HG03520 (cell line): ENCODE measurements around the gene YDJC.
A peak's percentile ranks its signal among the peaks of the same experiment; 100 is the strongest.
"Not testable (repeated sequence)": the region's sequence is repeated elsewhere in the genome, so short reads cannot be mapped to it uniquely, and the experiment has no call there.

Experiments used
- ATAC-seq: cut with Tn5 transposase; IDR thresholded peaks from one replicate; pipeline ENCODE4 v1.9.1; 2021; ENCODE audit warnings: mild to moderate bottlenecking, moderate library complexity; ENCODE audit not compliant: unreplicated experiment

The YDJC gene

DNA sequence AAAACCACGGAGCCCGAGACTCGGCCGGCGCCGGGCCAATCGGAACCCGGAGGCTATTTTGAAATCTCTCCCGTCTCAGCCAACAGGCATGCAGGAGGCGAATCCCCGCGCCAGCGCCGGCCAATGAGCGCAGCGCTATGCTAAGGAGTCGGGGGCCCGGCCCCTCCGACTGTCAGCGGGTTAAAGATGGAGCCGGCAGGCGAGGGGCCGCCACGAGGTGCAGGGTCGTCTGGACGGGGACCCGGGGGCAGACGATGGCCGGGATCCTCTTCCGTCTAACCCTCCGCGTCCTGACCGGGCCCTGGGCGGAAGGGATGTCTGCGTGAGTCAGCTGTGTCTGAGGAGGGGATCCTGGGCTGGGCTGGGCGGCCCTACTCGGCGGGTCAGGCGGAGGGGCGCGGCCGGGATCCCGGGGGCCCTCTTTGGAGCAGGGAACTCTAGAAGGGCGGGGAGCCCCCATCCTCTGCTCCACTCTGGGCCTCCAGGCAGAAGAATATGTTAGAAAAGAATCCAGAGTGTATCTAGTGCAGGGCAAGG is 22.3 kb upstream of the YDJC start:
- peak; percentile 88 for ATAC-seq

DNA sequence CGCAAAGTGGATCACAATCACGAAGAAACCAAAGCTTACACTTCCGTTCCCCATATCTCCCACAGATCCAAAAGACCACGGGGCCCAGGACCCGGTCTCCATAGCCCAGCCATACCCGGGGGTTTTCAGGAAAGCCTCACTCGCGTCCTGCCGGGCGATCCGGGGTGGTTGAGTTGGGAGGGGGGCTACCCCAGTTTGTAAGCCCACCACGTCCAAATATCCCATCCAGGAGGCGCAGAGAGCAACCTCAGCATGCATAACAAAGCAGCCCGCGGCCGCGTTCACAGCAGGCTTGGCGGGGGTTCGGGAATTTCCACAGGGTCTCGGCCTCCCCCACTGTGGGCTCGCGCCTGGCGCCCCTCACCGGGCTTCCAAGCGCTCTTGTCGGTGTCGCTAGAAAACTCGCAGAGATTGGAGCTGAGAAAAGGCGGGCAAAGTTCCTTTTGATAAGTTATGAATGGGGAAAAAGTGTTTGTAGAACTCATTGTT is 21.7 kb upstream of the YDJC start:
- peak; percentile 22 for ATAC-seq

DNA sequence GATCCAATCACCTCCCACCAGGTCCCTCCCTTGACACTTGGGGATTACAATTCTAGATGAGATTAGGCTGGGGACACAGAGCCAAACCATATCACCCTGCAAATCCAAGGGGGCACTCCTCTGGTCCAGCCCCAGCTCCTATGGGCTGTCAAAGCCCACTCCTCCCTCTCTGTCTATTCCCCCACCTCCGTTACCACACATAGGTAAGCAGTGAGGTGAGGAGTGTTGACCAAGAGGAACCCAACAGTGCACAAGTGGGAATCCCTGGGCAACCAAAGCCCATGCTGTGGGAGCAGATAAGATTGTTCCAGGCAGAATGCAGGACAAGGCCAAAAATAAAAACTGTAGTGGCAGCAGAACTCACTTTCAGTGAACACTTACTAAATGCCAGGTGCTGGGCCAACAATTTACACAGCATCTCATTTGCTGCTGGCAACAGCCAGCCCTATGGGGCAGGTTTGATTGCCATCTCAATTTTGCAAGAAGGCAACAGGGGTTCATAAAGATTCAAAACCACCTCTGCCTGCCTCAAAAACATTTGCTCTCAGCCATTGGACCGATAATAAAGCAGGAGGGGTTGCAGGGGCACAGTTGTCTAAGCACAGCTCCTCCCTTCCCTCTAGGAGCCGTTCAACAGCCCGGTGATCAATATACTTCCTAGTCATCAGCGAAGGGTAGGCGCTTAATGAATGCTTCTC is 21.1 kb upstream of the YDJC start:
- no peak for ATAC-seq

GRCh38 chr22:21650280-21650679 is 20.5 kb upstream of the YDJC start:
- ATAC-seq, result no peak

GRCh38 chr22:21646608-21647590 is 17.1 kb upstream of the YDJC start:
- no peak for ATAC-seq

- ATAC-seq, result not testable (repeated sequence)
These were observed 15.7 kb upstream of the YDJC start for GRCh38 chr22:21645513-21645912.

DNA sequence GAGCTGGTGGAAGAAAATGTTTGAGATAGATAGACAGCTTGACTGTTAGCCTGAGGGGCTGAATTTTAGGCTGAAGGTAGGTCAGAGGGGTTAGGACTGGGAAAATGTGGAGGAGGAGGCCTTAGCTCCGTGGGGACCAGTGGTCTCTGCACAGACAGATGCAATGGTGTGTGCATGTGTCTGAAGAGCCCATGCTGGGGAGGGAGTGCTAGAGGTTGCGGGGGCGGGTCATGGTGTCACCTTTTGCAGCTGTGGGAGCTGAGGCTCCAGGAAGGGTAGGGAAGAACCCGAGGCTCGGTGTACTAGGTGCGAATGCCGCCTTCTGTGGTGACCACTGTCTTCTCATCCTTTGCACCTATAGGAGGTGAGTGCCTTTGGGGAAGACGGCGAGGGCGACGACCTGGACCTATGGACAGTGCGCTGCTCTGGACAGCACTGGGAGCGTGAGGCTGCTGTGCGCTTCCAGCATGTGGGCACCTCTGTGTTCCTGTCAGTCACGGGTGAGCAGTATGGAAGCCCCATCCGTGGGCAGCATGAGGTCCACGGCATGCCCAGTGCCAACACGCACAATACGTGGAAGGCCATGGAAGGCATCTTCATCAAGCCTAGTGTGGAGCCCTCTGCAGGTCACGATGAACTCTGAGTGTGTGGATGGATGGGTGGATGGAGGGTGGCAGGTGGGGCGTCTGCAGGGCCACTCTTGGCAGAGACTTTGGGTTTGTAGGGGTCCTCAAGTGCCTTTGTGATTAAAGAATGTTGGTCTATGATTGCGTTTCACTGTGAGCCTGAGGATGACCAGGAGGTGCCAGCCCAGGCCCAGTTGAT is 13.9 kb upstream of the YDJC start:
- no peak for ATAC-seq

GRCh38 chr22:21642584-21643448 is 13.0 kb upstream of the YDJC start:
- ATAC-seq, result no peak

DNA sequence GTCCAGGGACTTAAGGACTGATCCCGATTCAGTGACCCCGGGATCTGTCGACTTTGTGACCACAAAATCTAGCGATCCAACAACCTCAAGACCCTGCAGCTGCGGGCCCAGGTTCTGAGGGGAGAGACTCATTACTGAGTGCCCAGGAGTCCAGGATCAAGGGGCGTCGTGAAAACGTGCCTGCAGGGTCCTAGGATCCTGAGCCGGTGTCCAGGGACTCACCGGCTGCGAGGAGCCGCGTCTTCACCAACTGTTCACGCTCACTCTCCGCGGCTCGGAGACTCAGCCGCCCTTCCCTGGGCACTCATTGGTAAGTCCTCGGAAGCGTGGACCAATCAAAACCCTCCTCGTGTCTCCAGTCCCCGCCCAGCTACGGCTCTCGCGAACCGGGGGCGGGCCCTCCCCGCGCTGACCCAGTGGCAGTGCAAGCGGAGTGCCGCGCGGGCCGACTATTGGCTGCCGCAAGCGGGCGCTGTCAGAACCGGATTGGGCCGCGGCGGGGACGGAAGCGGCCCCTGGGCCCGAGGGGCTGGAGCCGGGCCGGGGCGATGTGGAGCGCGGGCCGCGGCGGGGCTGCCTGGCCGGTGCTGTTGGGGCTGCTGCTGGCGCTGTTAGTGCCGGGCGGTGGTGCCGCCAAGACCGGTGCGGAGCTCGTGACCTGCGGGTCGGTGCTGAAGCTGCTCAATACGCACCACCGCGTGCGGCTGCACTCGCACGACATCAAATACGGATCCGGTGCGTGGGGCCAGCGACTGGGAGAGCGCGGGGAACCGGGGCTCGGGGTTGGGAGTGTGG is 12.2 kb upstream of the YDJC start, which contains the start of gene SDF2L1:
TSS of gene SDF2L1 (plus strand) at position 514 of the 795 bp plus-strand sequence. CDS start at position 549, 35 bp downstream.
- peak; percentile 92 for ATAC-seq

DNA sequence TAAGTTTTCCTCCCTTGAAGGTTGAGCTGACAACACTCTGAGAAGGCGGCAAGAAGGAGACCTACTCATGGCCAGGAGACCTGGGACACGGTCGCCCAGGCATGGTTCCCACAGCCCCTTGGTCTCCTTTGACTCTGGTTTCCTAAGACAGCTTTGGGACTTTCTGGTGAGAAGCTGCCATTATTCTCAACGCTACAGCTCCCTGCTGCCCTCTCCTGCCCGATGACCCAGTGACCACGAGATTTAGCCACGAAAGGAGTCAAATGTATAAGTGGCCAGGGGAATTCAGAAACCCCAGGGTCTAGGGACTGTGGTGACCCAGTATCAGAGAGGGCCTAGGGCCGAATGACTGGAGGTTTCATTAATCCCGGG is 11.6 kb upstream of the YDJC start:
- no peak for ATAC-seq

- no peak for ATAC-seq
These were observed 11.0 kb upstream of the YDJC start for GRCh38 chr22:21640810-21641209.

- no peak for ATAC-seq
These were observed 9.5 kb upstream of the YDJC start for GRCh38 chr22:21639359-21639758.

DNA sequence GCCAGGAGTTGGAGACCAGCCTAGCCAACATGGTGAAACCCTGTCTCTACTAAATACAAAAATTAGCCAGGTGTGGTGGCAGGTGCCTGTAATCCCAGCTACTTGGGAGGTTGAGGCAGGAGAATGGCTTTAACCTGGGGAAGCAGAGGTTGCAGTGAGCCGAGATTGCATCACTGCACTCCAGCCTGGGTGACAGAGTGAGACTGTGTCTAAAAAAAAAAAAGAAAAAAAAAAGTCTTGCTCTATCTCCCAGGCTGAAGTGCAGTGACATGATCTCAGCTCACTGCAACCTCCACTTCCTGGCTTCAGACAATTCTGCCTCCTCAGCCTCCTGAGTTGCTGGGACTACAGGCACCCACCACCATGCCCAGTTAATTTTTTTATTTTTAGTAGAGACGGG is 7.6 kb upstream of the YDJC start:
- ATAC-seq, result not testable (repeated sequence)

DNA sequence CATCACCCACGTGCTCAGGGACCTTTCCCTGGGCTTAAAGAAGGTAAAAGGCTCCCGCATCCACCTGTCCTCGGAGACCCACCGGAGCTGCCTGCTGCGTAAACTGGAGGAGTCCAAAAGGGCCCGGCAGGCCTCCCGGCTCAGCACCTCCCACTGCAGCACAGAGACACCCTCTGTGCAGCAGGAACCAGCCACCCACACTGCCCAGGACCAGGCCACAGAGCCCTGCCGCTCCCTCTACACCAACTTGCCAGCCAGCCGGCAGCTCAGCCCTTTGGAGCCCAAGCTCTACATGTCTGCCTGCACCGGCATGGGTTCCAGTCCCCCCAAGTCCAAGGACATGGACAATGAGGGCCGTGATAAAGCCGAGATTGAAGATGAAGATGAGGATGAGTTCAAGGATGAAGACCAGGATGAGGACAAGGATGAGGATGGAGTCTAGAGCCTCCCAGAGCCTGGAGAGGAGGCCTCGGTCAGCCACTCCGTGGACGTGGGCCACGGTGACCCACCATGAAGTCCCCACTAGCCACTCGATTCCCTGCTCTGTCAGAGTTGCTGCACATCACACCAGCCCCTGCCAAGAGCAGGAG is 6.9 kb upstream of the YDJC start:
- no peak for ATAC-seq

- ATAC-seq, result no peak
These were observed 6.1 kb upstream of the YDJC start for GRCh38 chr22:21635771-21636510.

GRCh38 chr22:21634844-21635243 is 5.0 kb upstream of the YDJC start:
- no peak for ATAC-seq

DNA sequence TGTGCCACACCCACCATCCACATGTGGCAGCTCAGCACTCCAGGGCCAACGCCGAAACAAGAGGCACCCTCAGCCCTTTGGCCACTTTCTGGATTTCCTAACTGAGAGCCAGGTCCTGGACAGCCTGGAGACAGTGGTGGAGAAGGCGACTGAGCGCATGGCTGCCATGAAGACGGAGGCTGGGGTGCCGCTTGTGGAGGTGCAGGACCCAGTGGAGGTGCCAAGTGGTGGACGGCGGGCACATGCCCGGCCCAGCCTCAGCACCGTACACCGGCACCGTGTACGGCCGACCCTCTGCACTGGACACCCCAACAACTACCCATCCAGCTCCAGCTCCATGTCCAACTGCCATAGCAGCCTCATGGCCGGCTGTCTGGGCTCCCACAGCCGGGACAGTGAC is 4.3 kb upstream of the YDJC start:
- no peak for ATAC-seq

- no peak for ATAC-seq
These were observed 3.7 kb upstream of the YDJC start for GRCh38 chr22:21633481-21633880.
